SKM-1 (cell line): ENCODE data around the gene MACF1.

Experiments
- DNase-seq: peaks from one replicate; lab custom pipeline; 2025; ENCODE audit not compliant: unreplicated experiment; lab: John Stamatoyannopoulos, UW

Gene MACF1

GRCh38 chr1:39411526-39412478 lies 207.3 kb downstream of the MACF1 start:
- DNase-seq = no peak

GRCh38 chr1:39412892-39413291 lies 208.4 kb downstream of the MACF1 start:
- no peak for DNase-seq

GRCh38 chr1:39413902-39414528 lies 209.5 kb downstream of the MACF1 start:
- no peak for DNase-seq

- DNase-seq = no peak
These were observed 211.1 kb downstream of the MACF1 start for GRCh38 chr1:39415553-39415952.

- DNase-seq = no peak
These were observed 212.1 kb downstream of the MACF1 start for GRCh38 chr1:39416609-39417008.

- no peak for DNase-seq
These were observed 213.7 kb downstream of the MACF1 start for GRCh38 chr1:39418236-39418635.

- no peak for DNase-seq
These were observed 216.0 kb downstream of the MACF1 start for GRCh38 chr1:39420493-39420892.

- DNase-seq = no peak
These were observed 218.1 kb downstream of the MACF1 start for GRCh38 chr1:39422614-39423013.

GRCh38 chr1:39425151-39425550 lies 220.7 kb downstream of the MACF1 start:
- no peak for DNase-seq

GRCh38 chr1:39425634-39426033 lies 221.1 kb downstream of the MACF1 start:
- DNase-seq = no peak

GRCh38 chr1:39426346-39426745 lies 221.9 kb downstream of the MACF1 start:
- no peak for DNase-seq

- no peak for DNase-seq
These were observed 222.9 kb downstream of the MACF1 start for GRCh38 chr1:39427374-39427773.

- no peak for DNase-seq
These were observed 223.4 kb downstream of the MACF1 start for GRCh38 chr1:39427912-39428311.

GRCh38 chr1:39431927-39432326 lies 227.4 kb downstream of the MACF1 start:
- no peak for DNase-seq

- DNase-seq = no peak
These were observed 230.4 kb downstream of the MACF1 start for GRCh38 chr1:39434797-39435395.

GRCh38 chr1:39435597-39435996 lies 231.1 kb downstream of the MACF1 start:
- no peak for DNase-seq

- DNase-seq = no peak
These were observed 232.3 kb downstream of the MACF1 start for GRCh38 chr1:39436842-39437241.

- DNase-seq = no peak
These were observed 233.5 kb downstream of the MACF1 start for GRCh38 chr1:39438042-39438441.

- no peak for DNase-seq
These were observed 236.4 kb downstream of the MACF1 start for GRCh38 chr1:39440856-39441255.

- no peak for DNase-seq
These were observed 237.3 kb downstream of the MACF1 start for GRCh38 chr1:39441797-39442196.

GRCh38 chr1:39445573-39445972 lies 241.1 kb downstream of the MACF1 start:
- DNase-seq = no peak

GRCh38 chr1:39446986-39447567 lies 242.6 kb downstream of the MACF1 start:
- no peak for DNase-seq
